ENCODE data around the gene TMCO1.
"Not testable (repeated sequence)": the region's sequence is repeated elsewhere in the genome, so short reads cannot be mapped to it uniquely, and the experiment has no call there.

Gene TMCO1

DNA sequence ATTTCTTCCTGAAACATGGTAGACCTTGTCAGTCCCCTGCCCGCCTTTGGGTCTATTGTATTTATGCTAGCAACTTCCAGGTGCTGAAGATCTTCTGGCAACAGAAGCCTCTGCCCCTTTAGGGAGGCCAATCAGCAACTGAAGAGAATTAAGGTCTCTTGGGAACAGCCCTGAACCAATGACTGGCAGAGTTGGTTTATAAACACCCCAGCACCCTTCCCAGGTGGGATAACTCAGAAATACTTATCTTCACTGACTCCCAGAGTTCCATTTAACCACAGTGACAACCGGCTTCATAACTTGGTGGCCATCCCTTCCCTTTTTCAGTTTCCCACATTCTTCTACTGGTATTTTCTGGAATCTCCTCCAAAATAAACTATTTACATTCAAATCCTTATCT, 27.2 kb upstream of the TMCO1 start:
- no peak for DNase-seq (ENCODE audit: low read depth)
- H3K4me3 ChIP-seq (ENCODE audit: low read depth, low read length), result no peak overlapping the region
- no peak for TF ChIP-seq CTCF (IDR thresholded peaks at IDR 0.05; ENCODE audit: control insufficient read depth, extremely low read depth, insufficient read depth)

DNA sequence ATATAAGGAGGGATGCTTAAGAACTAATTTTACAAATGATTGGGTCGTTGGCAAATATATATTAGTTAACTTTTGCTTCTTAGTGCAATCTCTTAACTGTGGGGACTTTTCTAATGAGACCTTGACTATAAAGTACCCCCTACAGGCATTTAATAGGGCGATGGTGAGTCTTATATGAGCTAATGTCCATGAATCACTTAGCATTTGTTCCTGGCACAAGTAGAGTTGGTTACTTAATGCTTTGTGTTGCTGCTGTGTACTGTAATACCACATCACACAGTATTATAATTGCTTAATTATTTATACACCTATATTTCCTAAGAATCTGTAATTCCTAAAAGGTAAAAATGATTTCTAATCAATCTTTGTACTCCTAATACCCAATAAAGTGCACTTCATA, 25.3 kb upstream of the TMCO1 start:
- no peak overlapping the region for H3K4me3 ChIP-seq (ENCODE audit: low read depth, low read length)
- no peak for TF ChIP-seq CTCF (IDR thresholded peaks at IDR 0.05; ENCODE audit: control insufficient read depth, extremely low read depth, insufficient read depth)
- DNase-seq (ENCODE audit: low read depth), result no peak

- TF ChIP-seq CTCF (IDR thresholded peaks at IDR 0.05; ENCODE audit: control insufficient read depth, extremely low read depth, insufficient read depth), result no peak
- no peak overlapping the region for H3K4me3 ChIP-seq (ENCODE audit: low read depth, low read length)
- DNase-seq (ENCODE audit: low read depth), result no peak
Observed at GRCh38 chr1:165787741-165788140, 19.1 kb upstream of the TMCO1 start.

DNA sequence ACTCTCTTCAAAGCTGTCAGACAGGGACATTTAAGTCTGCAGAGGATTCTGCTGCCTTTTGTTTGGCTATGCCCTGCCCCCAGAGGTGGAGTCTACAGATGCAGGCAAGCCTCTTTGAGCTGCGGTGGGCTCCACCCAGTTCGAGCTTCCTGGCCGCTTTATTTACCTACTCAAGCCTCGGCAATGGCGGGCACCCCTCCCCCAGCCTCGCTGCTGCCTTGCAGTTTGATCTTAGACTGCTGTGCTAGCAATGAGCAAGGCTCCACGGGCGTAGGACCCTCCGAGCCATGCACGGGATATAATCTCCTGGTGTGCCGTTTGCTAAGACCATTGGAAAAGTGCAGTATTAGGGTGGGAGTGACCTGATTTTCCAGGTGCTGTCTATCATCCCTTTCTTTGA, 14.9 kb upstream of the TMCO1 start:
- not testable (repeated sequence) for DNase-seq (ENCODE audit: low read depth)

DNA sequence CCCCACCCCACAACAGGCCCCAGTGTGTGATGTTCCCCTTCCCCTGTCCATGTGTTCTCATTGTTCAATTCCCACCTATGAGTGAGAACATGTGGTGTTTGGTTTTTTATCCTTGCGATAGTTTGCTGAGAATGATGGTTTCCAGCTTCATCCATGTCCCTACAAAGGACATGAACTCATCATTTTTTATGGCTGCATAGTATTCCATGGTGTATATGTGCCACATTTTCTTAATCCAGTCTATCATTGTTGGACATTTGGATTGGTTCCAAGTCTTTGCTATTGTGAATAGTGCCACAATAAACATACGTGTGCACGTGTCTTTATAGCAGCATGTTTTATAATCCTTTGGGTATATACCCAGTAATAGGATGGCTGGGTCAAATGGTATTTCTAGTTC, 9.5 kb upstream of the TMCO1 start:
- H3K4me3 ChIP-seq (ENCODE audit: low read depth, low read length), result not testable (repeated sequence)

More for the DNA sequence above, 14.9 kb upstream of the TMCO1 start:
- not testable (repeated sequence) for H3K4me3 ChIP-seq (ENCODE audit: low read depth, low read length)

GRCh38 chr1:165773324-165773965, 4.8 kb upstream of the TMCO1 start:
- TF ChIP-seq CTCF (IDR thresholded peaks at IDR 0.05; ENCODE audit: control insufficient read depth, extremely low read depth, insufficient read depth), result no peak
- no peak for DNase-seq (ENCODE audit: low read depth)
- H3K4me3 ChIP-seq (ENCODE audit: low read depth, low read length), result no peak overlapping the region

More for the DNA sequence above, 9.5 kb upstream of the TMCO1 start:
- not testable (repeated sequence) for DNase-seq (ENCODE audit: low read depth)

- TF ChIP-seq CTCF (IDR thresholded peaks at IDR 0.05; ENCODE audit: control insufficient read depth, extremely low read depth, insufficient read depth), result no peak
- DNase-seq (ENCODE audit: low read depth), result no peak
- no peak overlapping the region for H3K4me3 ChIP-seq (ENCODE audit: low read depth, low read length)
Observed at GRCh38 chr1:165772739-165773138, 4.1 kb upstream of the TMCO1 start.

GRCh38 chr1:165764277-165764676, 4.4 kb downstream of the TMCO1 start:
- DNase-seq (ENCODE audit: low read depth), result no peak
- no peak overlapping the region for H3K4me3 ChIP-seq (ENCODE audit: low read depth, low read length)
- no peak for TF ChIP-seq CTCF (IDR thresholded peaks at IDR 0.05; ENCODE audit: control insufficient read depth, extremely low read depth, insufficient read depth)
